22Rv1 (cell line): ENCODE results near the gene COPS7A.

Experiments used
- ZFX ChIP-seq: fragments of 450-650 bp; IDR thresholded peaks from 2 replicates; pipeline ENCODE4 v1.6.1; 2017; ENCODE audit warnings: antibody characterized with exemption, borderline replicate concordance
- TF ChIP-seq, protein P1 (sequence below): fragments of 450-650 bp; IDR thresholded peaks from 2 replicates; pipeline ENCODE4 v1.5.1; 2017; ENCODE audit warnings: mild to moderate bottlenecking

- TF ChIP-seq, protein P1, sequence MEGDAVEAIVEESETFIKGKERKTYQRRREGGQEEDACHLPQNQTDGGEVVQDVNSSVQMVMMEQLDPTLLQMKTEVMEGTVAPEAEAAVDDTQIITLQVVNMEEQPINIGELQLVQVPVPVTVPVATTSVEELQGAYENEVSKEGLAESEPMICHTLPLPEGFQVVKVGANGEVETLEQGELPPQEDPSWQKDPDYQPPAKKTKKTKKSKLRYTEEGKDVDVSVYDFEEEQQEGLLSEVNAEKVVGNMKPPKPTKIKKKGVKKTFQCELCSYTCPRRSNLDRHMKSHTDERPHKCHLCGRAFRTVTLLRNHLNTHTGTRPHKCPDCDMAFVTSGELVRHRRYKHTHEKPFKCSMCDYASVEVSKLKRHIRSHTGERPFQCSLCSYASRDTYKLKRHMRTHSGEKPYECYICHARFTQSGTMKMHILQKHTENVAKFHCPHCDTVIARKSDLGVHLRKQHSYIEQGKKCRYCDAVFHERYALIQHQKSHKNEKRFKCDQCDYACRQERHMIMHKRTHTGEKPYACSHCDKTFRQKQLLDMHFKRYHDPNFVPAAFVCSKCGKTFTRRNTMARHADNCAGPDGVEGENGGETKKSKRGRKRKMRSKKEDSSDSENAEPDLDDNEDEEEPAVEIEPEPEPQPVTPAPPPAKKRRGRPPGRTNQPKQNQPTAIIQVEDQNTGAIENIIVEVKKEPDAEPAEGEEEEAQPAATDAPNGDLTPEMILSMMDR = no peak
- no peak for TF ChIP-seq ZFX
Observed at GRCh38 chr12:6701078-6701768, 22.6 kb upstream of the COPS7A start.
